ENCODE results near the gene EIF4A2.
A peak's percentile ranks its signal among the peaks of the same experiment; 100 is the strongest.

EIF4A2 gene

GRCh38 chr3:186825294-186825821 lies 42.0 kb downstream of the EIF4A2 start:
- no peak for TF ChIP-seq CTCF (conservative IDR thresholded peaks at IDR 0.05)

GRCh38 chr3:186825872-186826409 lies 42.6 kb downstream of the EIF4A2 start:
- TF ChIP-seq CTCF (conservative IDR thresholded peaks at IDR 0.05), result no peak
- H3K27ac ChIP-seq, result no peak overlapping the region

More at GRCh38 chr3:186825294-186825821, 42.0 kb downstream of the EIF4A2 start:
- H3K27ac ChIP-seq, result no peak overlapping the region

DNA sequence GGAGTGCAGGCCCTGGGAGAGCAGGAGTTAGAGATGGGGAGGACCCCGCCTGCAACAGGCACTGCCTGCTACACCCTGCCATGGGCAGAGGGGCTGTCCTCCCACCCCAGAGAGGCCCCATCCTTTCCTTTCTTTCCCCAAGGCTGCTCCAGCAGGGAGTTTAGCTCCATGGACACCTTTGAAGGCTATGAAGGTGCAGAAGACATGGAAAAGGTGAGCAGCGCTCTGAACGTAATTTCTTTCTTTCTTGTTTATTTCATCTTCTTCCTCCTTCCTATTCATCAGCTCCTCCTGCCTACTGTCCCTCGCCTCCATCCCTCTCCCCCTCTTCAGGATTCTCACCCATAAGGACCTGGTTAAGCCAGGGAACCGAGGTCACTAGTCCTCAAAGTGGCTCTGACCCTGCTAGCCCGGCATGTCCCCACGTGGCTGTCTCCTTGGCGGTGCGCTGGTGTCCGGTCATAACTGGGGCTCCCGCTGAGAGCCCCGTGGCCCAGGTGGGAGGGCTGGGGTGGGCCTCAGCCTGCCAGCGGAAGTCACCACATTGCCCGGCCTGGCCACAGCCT lies 43.1 kb downstream of the EIF4A2 start:
- no peak overlapping the region for H3K27ac ChIP-seq
- no peak for TF ChIP-seq CTCF (conservative IDR thresholded peaks at IDR 0.05)

GRCh38 chr3:186826976-186827857 lies 43.8 kb downstream of the EIF4A2 start:
- no peak for TF ChIP-seq CTCF (conservative IDR thresholded peaks at IDR 0.05)
- H3K27ac ChIP-seq, result peak overlapping the region; percentile 57; the same call in 1 of the 2 replicates

DNA sequence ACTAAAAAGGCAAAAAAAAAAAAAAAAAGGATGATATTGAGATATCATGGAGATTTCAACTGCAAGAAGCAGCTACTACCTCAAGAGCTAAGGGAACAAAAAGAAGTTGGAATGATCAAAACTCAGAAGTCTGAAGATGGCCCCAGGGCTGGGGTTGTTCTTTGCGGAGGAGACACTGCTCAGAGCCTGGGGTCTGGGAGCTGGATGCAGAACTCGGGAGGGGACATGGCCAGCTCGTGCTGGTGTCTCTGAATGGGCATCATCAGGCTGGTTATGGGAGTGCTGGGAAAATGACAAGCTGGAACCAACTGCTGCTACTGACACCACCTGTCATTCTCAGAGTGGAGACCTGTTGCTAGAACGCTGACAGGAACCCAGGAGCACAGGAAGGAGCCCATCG lies 45.0 kb downstream of the EIF4A2 start:
- no peak for TF ChIP-seq CTCF (conservative IDR thresholded peaks at IDR 0.05)

DNA sequence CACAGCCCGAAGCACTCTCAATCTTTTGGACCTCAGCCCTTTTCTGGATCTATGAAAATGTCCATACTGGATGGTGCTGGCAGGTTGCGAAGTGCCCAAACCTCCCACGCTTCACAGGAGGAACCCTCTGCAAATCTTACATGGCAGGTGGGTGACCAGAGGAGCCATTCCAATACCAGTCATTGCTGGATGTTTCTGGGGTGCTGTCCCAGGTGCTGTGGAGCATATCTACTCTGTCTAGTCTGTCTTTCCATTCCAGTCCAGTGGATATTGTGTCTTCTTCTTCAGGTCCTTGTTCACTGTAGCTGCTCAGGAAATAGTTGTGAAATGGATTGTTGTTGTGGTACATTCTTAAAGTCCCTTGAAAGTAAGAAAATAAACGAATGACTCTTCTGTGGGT lies 48.4 kb downstream of the EIF4A2 start:
- TF ChIP-seq CTCF (conservative IDR thresholded peaks at IDR 0.05), result no peak
- H3K27ac ChIP-seq, result no peak overlapping the region

More for the DNA sequence above, 45.0 kb downstream of the EIF4A2 start:
- H3K27ac ChIP-seq, result no peak overlapping the region

DNA sequence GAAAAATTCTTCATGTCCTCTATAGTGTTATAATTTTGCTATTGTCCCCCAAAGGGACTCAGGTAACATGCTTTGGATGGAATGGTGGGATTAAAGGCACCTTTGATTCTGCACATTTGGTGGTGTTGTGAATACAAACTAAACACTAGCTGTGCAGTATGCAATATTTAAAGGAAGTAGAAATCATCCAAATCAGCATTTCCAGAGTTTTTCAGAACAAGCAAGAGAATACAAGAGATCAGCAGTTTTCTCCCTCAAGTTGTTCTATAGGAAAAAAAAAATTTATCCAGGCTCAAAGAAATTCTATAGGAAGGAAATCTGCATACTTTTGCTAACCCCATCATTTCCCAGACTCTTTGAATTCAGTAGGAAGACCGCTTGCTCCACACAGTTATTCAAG lies 48.9 kb downstream of the EIF4A2 start:
- no peak for TF ChIP-seq CTCF (conservative IDR thresholded peaks at IDR 0.05)
- H3K27ac ChIP-seq, result no peak overlapping the region
